H1 (cell line): ENCODE measurements around the gene CARD11. TPM values are rescaled to one million over a fixed set of nuclear protein-coding genes. Genes with fewer than 3 reads are reported as not detected.

ENCODE experiments used
- CTCF ChIA-PET: fragments of 300-600 bp; sonication (Branson Sonifier 250); formaldehyde crosslinking; loops from one replicate; lab custom pipeline; 2021; ENCODE audit not compliant: partially characterized antibody; lab: Charles Lee
- POLR2A ChIA-PET: fragments of 300-600 bp; sonication (Branson Sonifier 250); formaldehyde crosslinking; loops from one replicate; lab custom pipeline; 2021; ENCODE audit warnings: inconsistent platforms; ENCODE audit not compliant: partially characterized antibody; lab: Charles Lee
- DNase-seq, 2 experiments: peaks; one replicate each; pipeline versions ENCODE4 v3.0.0 to v3.0.0-alpha.2; 2010 to 2022; ENCODE audit warnings: low spot score in 2 of 2, low read depth in 1 of 2, mixed read lengths in 1 of 2
- FAIRE-seq: peaks from 2 replicates; lab custom pipeline; 2011; peaks lifted over from hg19 to GRCh38; lab: Jason Lieb, UNC
- H2AFZ ChIP-seq: 2 replicates; pipeline ENCODE4 v1.8.1; 2012; ENCODE audit warnings: low read length, inconsistent platforms
- H2AK5ac ChIP-seq: 2 replicates; pipeline ENCODE4 v1.6.1; 2013; ENCODE audit warnings: low read depth, low read length
- H2BK120ac ChIP-seq: replicated peaks from 2 replicates; pipeline ENCODE3; 2013; ENCODE audit warnings: low read depth, low read length, inconsistent platforms
- H2BK12ac ChIP-seq: 2 replicates; pipeline ENCODE4 v1.6.1; 2013; ENCODE audit warnings: low read depth, low read length
- H2BK15ac ChIP-seq: 2 replicates; pipeline ENCODE4 v1.6.1; 2013; ENCODE audit warnings: low read length
- H2BK20ac ChIP-seq: 2 replicates; pipeline ENCODE4 v1.6.1; 2013; ENCODE audit warnings: low read length
- H2BK5ac ChIP-seq: 2 replicates; pipeline ENCODE4 v1.6.1; 2013; ENCODE audit warnings: low read depth, low read length
- H3K14ac ChIP-seq: 2 replicates; pipeline ENCODE4 v1.6.1; 2013; ENCODE audit warnings: inconsistent platforms; ENCODE audit not compliant: insufficient read length
- H3K18ac ChIP-seq: 2 replicates; pipeline ENCODE4 v1.6.1; 2013; ENCODE audit warnings: low read length; ENCODE audit errors: extremely low read depth
- H3K23ac ChIP-seq: 2 replicates; pipeline ENCODE4 v1.6.1; 2013; ENCODE audit warnings: inconsistent platforms; ENCODE audit not compliant: insufficient read length
- H3K23me2 ChIP-seq: 2 replicates; pipeline ENCODE4 v1.6.1; 2013; ENCODE audit warnings: low read depth, low read length
- H3K27ac ChIP-seq: 2 replicates; pipeline ENCODE4 v1.6.1; 2011; ENCODE audit warnings: low read depth, low read length, inconsistent platforms
- H3K27me3 ChIP-seq, 4 experiments: replicated peaks in 1 of 4; 1 replicate in 1 of 4; 2 replicates in 3 of 4; pipeline versions ENCODE4 v1.6.1 to v1.8.1; 2011 to 2013; ENCODE audit warnings: low read length in 3 of 4, mild to moderate bottlenecking in 3 of 4, inconsistent platforms in 2 of 4, mixed read lengths in 2 of 4, moderate library complexity in 1 of 4; ENCODE audit not compliant: control insufficient read depth in 3 of 4, insufficient read depth in 3 of 4; ENCODE audit errors: extremely low read depth in 1 of 4
- H3K36me3 ChIP-seq, 4 experiments: 2 replicates each; pipeline versions ENCODE4 v1.6.1 to v1.8.1; 2011 to 2013; ENCODE audit warnings: mild to moderate bottlenecking in 4 of 4, low read length in 3 of 4, moderate library complexity in 2 of 4, control low read depth in 1 of 4, inconsistent platforms in 1 of 4; ENCODE audit not compliant: insufficient read depth in 4 of 4, control insufficient read depth in 2 of 4
- H3K4ac ChIP-seq: replicated peaks from 2 replicates; pipeline ENCODE3; 2013; ENCODE audit warnings: low read length, low read depth, mixed read lengths, inconsistent platforms; ENCODE audit not compliant: insufficient read length
- H3K4me1 ChIP-seq, 4 experiments: replicated peaks in 1 of 4; 1 replicate in 1 of 4; 2 replicates in 3 of 4; pipeline versions ENCODE4 v1.6.1 to v1.8.1; 2011 to 2013; ENCODE audit warnings: low read length in 3 of 4, inconsistent platforms in 2 of 4, mixed read lengths in 1 of 4; ENCODE audit not compliant: insufficient read depth in 4 of 4, control insufficient read depth in 3 of 4
- H3K4me2 ChIP-seq, 2 experiments: 2 replicates each; pipeline versions ENCODE4 v1.6.1 to v1.8.1; 2011 to 2013; ENCODE audit warnings: low read depth in 2 of 2, low read length in 2 of 2, control low read depth in 1 of 2, inconsistent platforms in 1 of 2, mild to moderate bottlenecking in 1 of 2; ENCODE audit not compliant: insufficient read depth in 1 of 2
- H3K4me3 ChIP-seq, 4 experiments: fragments of 200-600, 300-600 bp in 1 of 4; sonication (generic), shearing (Covaris generic), sonication (Bioruptor Twin) in 1 of 4; 2 replicates each; pipeline versions ENCODE4 v1.5.1 to v1.8.1; 2011 to 2016; ENCODE audit warnings: low read length in 4 of 4, low read depth in 3 of 4, control low read depth in 2 of 4, inconsistent platforms in 2 of 4, mild to moderate bottlenecking in 2 of 4, mixed read lengths in 1 of 4, moderate library complexity in 1 of 4; ENCODE audit not compliant: insufficient read depth in 2 of 4; ENCODE audit errors: extremely low read depth in 1 of 4
- H3K56ac ChIP-seq: replicated peaks from 2 replicates; pipeline ENCODE3; 2013; ENCODE audit warnings: low read depth, mild to moderate bottlenecking, mixed read lengths, low read length, inconsistent platforms; ENCODE audit not compliant: insufficient read length
- H3K79me1 ChIP-seq: 2 replicates; pipeline ENCODE4 v1.6.1; 2013; ENCODE audit warnings: low read depth, low read length, control low read depth
- H3K79me2 ChIP-seq, 2 experiments: 2 replicates each; pipeline versions ENCODE4 v1.6.1 to v1.8.1; 2012 to 2013; ENCODE audit warnings: low read length in 2 of 2, mild to moderate bottlenecking in 2 of 2, inconsistent platforms in 1 of 2; ENCODE audit not compliant: insufficient read depth in 2 of 2, control insufficient read depth in 1 of 2
- H3K9ac ChIP-seq, 4 experiments: replicated peaks in 1 of 4; 1 replicate in 1 of 4; 2 replicates in 3 of 4; pipeline versions ENCODE4 v1.6.1 to v1.8.1; 2011 to 2013; ENCODE audit warnings: low read depth in 3 of 4, low read length in 3 of 4, control low read depth in 2 of 4, mild to moderate bottlenecking in 2 of 4, moderate library complexity in 2 of 4, inconsistent platforms in 1 of 4; ENCODE audit errors: extremely low read depth in 1 of 4
- H3K9me3 ChIP-seq, 2 experiments: 2 replicates each; pipeline versions ENCODE4 v1.6.1 to v1.8.1; 2012 to 2013; ENCODE audit warnings: mild to moderate bottlenecking in 2 of 2, moderate library complexity in 2 of 2, control low read depth in 1 of 2, inconsistent platforms in 1 of 2, low read depth in 1 of 2, low read length in 1 of 2, mixed read lengths in 1 of 2; ENCODE audit not compliant: insufficient read depth in 2 of 2
- H4K20me1 ChIP-seq, 2 experiments: replicated peaks in 1 of 2; 2 replicates each; pipeline versions ENCODE3 to v1.8.1; 2011 to 2013; ENCODE audit warnings: inconsistent platforms in 2 of 2, low read length in 2 of 2, mild to moderate bottlenecking in 1 of 2; ENCODE audit not compliant: insufficient read depth in 2 of 2, control insufficient read depth in 1 of 2
- H4K5ac ChIP-seq: 2 replicates; pipeline ENCODE4 v1.6.1; 2013; ENCODE audit warnings: low read length, low read depth, mixed read lengths, inconsistent platforms; ENCODE audit not compliant: insufficient read length
- H4K8ac ChIP-seq: 2 replicates; pipeline ENCODE4 v1.8.0; 2013; ENCODE audit warnings: mild to moderate bottlenecking, moderate library complexity, low read length, inconsistent platforms; ENCODE audit not compliant: insufficient read depth; ENCODE audit errors: extremely low read depth
- H4K91ac ChIP-seq: replicated peaks from 2 replicates; pipeline ENCODE3; 2013; ENCODE audit warnings: low read length, mixed read lengths, inconsistent platforms; ENCODE audit not compliant: insufficient read length
- CBX5 ChIP-seq: fragments of 300-800, 300-1000 bp; sonication (generic); IDR thresholded peaks from 2 replicates; pipeline ENCODE4 v1.7.1; 2016; ENCODE audit warnings: antibody characterized with exemption, low read length, low read depth
- CEBPB ChIP-seq: IDR thresholded peaks from 2 replicates; pipeline ENCODE4 v1.6.1; 2012; ENCODE audit warnings: low read depth, low read length
- CHD2 ChIP-seq: IDR thresholded peaks from 2 replicates; pipeline ENCODE4 v1.6.1; 2012; ENCODE audit warnings: low read length, improper control_type of control experiment
- EGR1 ChIP-seq: IDR thresholded peaks from 2 replicates; pipeline ENCODE4 v1.6.1; 2011; ENCODE audit warnings: low read depth, low read length, borderline replicate concordance
- FOSL1 ChIP-seq: IDR thresholded peaks from 2 replicates; pipeline ENCODE4 v1.6.1; 2011; ENCODE audit warnings: mild to moderate bottlenecking, low read depth, low read length, moderate library complexity; ENCODE audit not compliant: insufficient read depth
- GTF2F1 ChIP-seq: IDR thresholded peaks from 2 replicates; pipeline ENCODE4 v1.6.1; 2012; ENCODE audit warnings: low read depth, low read length, improper control_type of control experiment, borderline replicate concordance
- KDM1A ChIP-seq: fragments of 200-600, 300-600 bp; sonication (generic); IDR thresholded peaks from 2 replicates; pipeline ENCODE4 v1.7.1; 2016; ENCODE audit warnings: mild to moderate bottlenecking, low read length, borderline replicate concordance
- KDM5A ChIP-seq: fragments of 200-600 bp; IDR thresholded peaks from 2 replicates; pipeline ENCODE4 v1.7.1; 2012; ENCODE audit warnings: mild to moderate bottlenecking, low read length, inconsistent platforms, mixed read lengths
- RNF2 ChIP-seq: fragments of 200-900, 300-1000 bp; sonication (generic); IDR thresholded peaks from 2 replicates; pipeline ENCODE4 v1.7.1; 2016; ENCODE audit warnings: borderline replicate concordance, low read depth, mild to moderate bottlenecking, antibody characterized with exemption, low read length; ENCODE audit not compliant: poor library complexity, severe bottlenecking; ENCODE audit errors: missing control alignments
- WGBS, 2 experiments: shearing (Covaris generic) in 1 of 2; methylation state at CpG; one replicate each; pipeline versions ENCODE4 v1.1.6 to v1.1.7; 2013 to 2015; ENCODE audit warnings: low lambda C conversion rate in 2 of 2, mixed read lengths in 2 of 2, inconsistent platforms in 1 of 2, low coverage in 1 of 2, missing lambda C conversion rate in 1 of 2; ENCODE audit not compliant: insufficient replicate concordance in 2 of 2, insufficient coverage in 1 of 2, insufficient read length in 1 of 2; ENCODE audit errors: extremely low coverage in 1 of 2, missing lambda C conversion rate in 1 of 2; 5-methylcytosine and 5-hydroxymethylcytosine counted together
- polyA plus RNA-seq, 7 experiments: library from polyadenylated mRNA; depleted of rRNA in 3 of 7; stranded (reverse) in 5 of 7; unstranded in 2 of 7; fragments of >200 nt in 5 of 7; fragments of 200-250 nt in 2 of 7; gene quantifications; 1 replicate in 5 of 7; 2 replicates in 1 of 7; 4 replicates in 1 of 7; pipeline versions ENCODE4 v1.2.1 to v1.2.3, GENCODE V29; 2011 to 2013; ENCODE audit warnings: missing spikeins in 2 of 7, mixed read lengths in 2 of 7
- total RNA-seq: library from RNA; stranded (reverse); fragmentation: NEBNext Ultra II Directional; extraction: Animal tissue kit (Norgen Biotek cat#: 25700); gene quantifications from 2 replicates; pipeline ENCODE4 v1.2.1, GENCODE V29; 2021

The CARD11 gene
- total and polyA plus RNA-seq, 2 of the 8 experiments (the other 6 are each of a cell fraction or from before 2014, with no cell fraction given), result 12.6 to 29.8 TPM

- FAIRE-seq, result no peak
- no peak overlapping the region for H2AFZ ChIP-seq
- TF ChIP-seq CBX5, result no peak
- no peak for TF ChIP-seq KDM5A
- no peak for TF ChIP-seq CEBPB
- TF ChIP-seq KDM1A, result no peak
- TF ChIP-seq GTF2F1, result no peak
- no peak for TF ChIP-seq RNF2
- TF ChIP-seq FOSL1, result no peak
- no peak for TF ChIP-seq CHD2
- no peak for TF ChIP-seq EGR1
Measured at GRCh38 chr7:2884161-2884560, 159.5 kb downstream of the CARD11 start.

More at GRCh38 chr7:2884161-2884560, 159.5 kb downstream of the CARD11 start:
- no peaks in the 10 kb centered on the region for H3K79me2 ChIP-seq
- no peaks in the 10 kb centered on the region for H3K9me3 ChIP-seq
- no peak for DNase-seq
- no peak overlapping the region for H3K56ac ChIP-seq
- H2BK12ac ChIP-seq, result no peak overlapping the region
- H3K4me1 ChIP-seq, result peaks cover 0 to 23% (median 12%) of the 10 kb centered on the region in 4 experiments; a peak in 6 of 7 replicates
- no peak overlapping the region for H4K8ac ChIP-seq
- H2BK5ac ChIP-seq, result no peak overlapping the region
- peaks cover 0 to 3% of the 10 kb centered on the region in 2 experiments for H4K20me1 ChIP-seq
- no peaks in the 10 kb centered on the region for H3K23me2 ChIP-seq
- no peak overlapping the region for H3K9ac ChIP-seq
- H3K79me1 ChIP-seq, result no peaks in the 10 kb centered on the region
- no peak overlapping the region for H2BK15ac ChIP-seq
- no peak overlapping the region for H2BK120ac ChIP-seq
- no peak overlapping the region for H3K27ac ChIP-seq
- 87% methylated on average over 9 of the region's 9 CpGs; no CpG with 5 or more reads in 1 of the 2 experiments for WGBS, 2 experiments
- no peak overlapping the region for H4K5ac ChIP-seq
- H3K18ac ChIP-seq, result no peak overlapping the region
- H3K27me3 ChIP-seq, result no peaks in the 10 kb centered on the region
- no peak overlapping the region for H3K4ac ChIP-seq
- no peak overlapping the region for H3K4me2 ChIP-seq
- H2BK20ac ChIP-seq, result no peak overlapping the region
- POLR2A ChIA-PET, result interaction anchor here (1.3 to 1.9 kb wide), 2 partner anchors 10 to 13 kb away, joined by 3 to 7 read pairs; no protein-coding TSS in a partner anchor
- CTCF ChIA-PET, result interaction anchor here (0.9 to 5.0 kb wide), 4 partner anchors 9 to 262 kb away, joined by 3 to 34 read pairs (median 4); no protein-coding TSS in a partner anchor
- H3K14ac ChIP-seq, result no peak overlapping the region
- H3K23ac ChIP-seq, result no peak overlapping the region
- no peaks in the 10 kb centered on the region for H3K36me3 ChIP-seq
- no peak overlapping the region for H2AK5ac ChIP-seq
- H3K4me3 ChIP-seq, result no peak overlapping the region
- no peak overlapping the region for H4K91ac ChIP-seq
